Caco-2 (cell line): ENCODE measurements around the gene PARD3. TPM values are rescaled to one million over a fixed set of nuclear protein-coding genes. Genes with fewer than 3 reads are reported as not detected.

Source experiments
- BruUV-seq: library from RNA; stranded (reverse); fragments of 400-500 nt; replicated peaks from 2 replicates; lab custom pipeline; 2021; lab: Mats Ljungman, UMichigan
- CTCF ChIA-PET: fragments of 300-600 bp; sonication (Branson Sonifier 250); formaldehyde crosslinking; loops from one replicate; lab custom pipeline; 2022; ENCODE audit warnings: antibody characterized with exemption; lab: Charles Lee
- POLR2A ChIA-PET: fragments of 300-600 bp; sonication (Branson Sonifier 250); formaldehyde crosslinking; loops from one replicate; lab custom pipeline; 2022; ENCODE audit warnings: antibody characterized with exemption; lab: Charles Lee
- DNase-seq, 2 experiments: peaks; one replicate each; pipeline versions ENCODE4 v3.0.0 to v3.0.0-alpha.2; 2020 to 2022
- H3K27me3 ChIP-seq: replicated peaks from 2 replicates; pipeline ENCODE4 v1.6.0; 2011; ENCODE audit warnings: low read length; ENCODE audit not compliant: control insufficient read depth, insufficient read depth
- H3K36me3 ChIP-seq: 2 replicates; pipeline ENCODE4 v1.5.1; 2011; ENCODE audit warnings: low read length; ENCODE audit not compliant: control insufficient read depth, insufficient read depth
- H3K4me1 ChIP-seq: fragments of 250-450 bp; sonication (Bioruptor Pico); 2 replicates; pipeline ENCODE4 v1.5.1; 2020; ENCODE audit warnings: mild to moderate bottlenecking
- H3K4me3 ChIP-seq: 2 replicates; pipeline ENCODE4 v1.5.1; 2011; ENCODE audit warnings: low read depth, mild to moderate bottlenecking, control low read depth, low read length
- H3K9me3 ChIP-seq: fragments of 250-450 bp; sonication (Bioruptor Pico); 2 replicates; pipeline ENCODE4 v1.5.1; 2020; ENCODE audit warnings: mild to moderate bottlenecking, moderate library complexity
- H3K27ac Mint-ChIP-seq: one replicate; pipeline ENCODE4 v1.8.0; 2022; ENCODE audit warnings: mixed read lengths; ENCODE audit not compliant: unreplicated experiment
- H3K27me3 Mint-ChIP-seq: one replicate; pipeline ENCODE4 v1.8.0; 2022; ENCODE audit warnings: mixed read lengths; ENCODE audit not compliant: insufficient read depth, unreplicated experiment
- H3K36me3 Mint-ChIP-seq: one replicate; pipeline ENCODE4 v1.8.0; 2022; ENCODE audit warnings: mild to moderate bottlenecking, mixed read lengths; ENCODE audit not compliant: insufficient read depth, unreplicated experiment
- H3K4me1 Mint-ChIP-seq: one replicate; pipeline ENCODE4 v1.8.0; 2022; ENCODE audit warnings: low read depth, mixed read lengths; ENCODE audit not compliant: unreplicated experiment
- H3K4me3 Mint-ChIP-seq: one replicate; pipeline ENCODE4 v1.8.0; 2022; ENCODE audit warnings: mild to moderate bottlenecking, moderate library complexity, mixed read lengths; ENCODE audit not compliant: unreplicated experiment
- H3K9me3 Mint-ChIP-seq: one replicate; pipeline ENCODE4 v1.8.0; 2022; ENCODE audit warnings: mixed read lengths; ENCODE audit not compliant: unreplicated experiment
- intact Hi-C: fragments of 100-400 bp; cut with micrococcal nuclease; formaldehyde crosslinking; loops from one replicate; pipeline ENCODE4 v1.10.0; 2022; ENCODE audit not compliant: unreplicated experiment
- total RNA-seq: library from RNA; stranded (reverse); gene quantifications from 2 replicates; pipeline ENCODE4 v1.2.3, GENCODE V29; 2022
- TF ChIP-seq, protein P1 (sequence below), 2 experiments: fragments of 200-600 bp in 1 of 2; IDR thresholded peaks; 1 replicate in 1 of 2; 2 replicates in 1 of 2; pipeline versions ENCODE4 v1.5.1 to v1.8.0; 2011 to 2022; ENCODE audit warnings: antibody characterized with exemption in 1 of 2, control low read depth in 1 of 2, inconsistent platforms in 1 of 2, low read depth in 1 of 2, low read length in 1 of 2, mild to moderate bottlenecking in 1 of 2, moderate library complexity in 1 of 2; ENCODE audit not compliant: insufficient read depth in 1 of 2, severe bottlenecking in 1 of 2, unreplicated experiment in 1 of 2

The PARD3 gene
- total RNA-seq, 1 experiment from 2014 or later, result 80.7 TPM

DNA sequence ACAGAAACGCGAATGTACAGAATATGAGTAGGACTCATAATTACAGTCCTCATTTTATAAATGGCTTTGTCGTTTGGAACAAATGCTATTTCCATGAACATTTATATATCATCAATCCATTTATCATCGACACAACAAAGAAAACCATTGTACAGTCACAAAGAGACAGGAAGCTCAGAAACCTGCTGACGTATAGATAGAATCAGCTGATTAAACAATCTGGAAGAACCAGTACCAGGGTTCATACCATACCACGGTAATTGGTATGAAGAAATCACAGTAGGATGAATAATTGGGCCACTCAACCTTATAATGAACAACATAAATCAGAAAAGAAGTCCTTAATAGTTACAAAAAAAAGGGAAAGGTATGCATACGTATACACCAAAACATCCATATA, 295.0 kb downstream of the PARD3 start:
- no TSS peak for BruUV-seq

DNA sequence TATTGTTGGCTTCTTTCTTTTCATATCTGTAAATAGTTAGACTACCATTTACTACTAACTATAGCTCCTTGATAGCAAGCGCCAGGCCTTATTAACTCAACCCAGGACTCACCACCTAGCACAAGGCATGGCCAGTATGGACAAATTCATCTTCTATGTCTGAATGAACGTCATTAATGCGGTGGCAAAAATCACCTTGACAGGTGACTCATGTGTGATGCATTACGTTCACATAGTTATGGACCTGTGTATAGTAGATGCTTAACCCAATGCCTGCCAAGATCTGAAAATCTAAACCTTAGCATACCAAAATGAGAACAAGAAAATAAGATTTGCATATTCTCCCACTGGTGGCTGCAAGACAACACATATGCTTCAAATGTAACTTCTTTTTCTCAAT, 300.8 kb downstream of the PARD3 start:
- Mint-ChIP-seq H3K36me3 (no peaks in the 10 kb centered on the region), H3K9me3 (no peaks in the 10 kb centered on the region), H3K4me1 (peaks cover 6% of the 10 kb centered on the region), H3K27me3 (no peaks in the 10 kb centered on the region), H3K27ac (no peak overlapping the region), H3K4me3 (no peak overlapping the region)
- TF ChIP-seq, protein P1, sequence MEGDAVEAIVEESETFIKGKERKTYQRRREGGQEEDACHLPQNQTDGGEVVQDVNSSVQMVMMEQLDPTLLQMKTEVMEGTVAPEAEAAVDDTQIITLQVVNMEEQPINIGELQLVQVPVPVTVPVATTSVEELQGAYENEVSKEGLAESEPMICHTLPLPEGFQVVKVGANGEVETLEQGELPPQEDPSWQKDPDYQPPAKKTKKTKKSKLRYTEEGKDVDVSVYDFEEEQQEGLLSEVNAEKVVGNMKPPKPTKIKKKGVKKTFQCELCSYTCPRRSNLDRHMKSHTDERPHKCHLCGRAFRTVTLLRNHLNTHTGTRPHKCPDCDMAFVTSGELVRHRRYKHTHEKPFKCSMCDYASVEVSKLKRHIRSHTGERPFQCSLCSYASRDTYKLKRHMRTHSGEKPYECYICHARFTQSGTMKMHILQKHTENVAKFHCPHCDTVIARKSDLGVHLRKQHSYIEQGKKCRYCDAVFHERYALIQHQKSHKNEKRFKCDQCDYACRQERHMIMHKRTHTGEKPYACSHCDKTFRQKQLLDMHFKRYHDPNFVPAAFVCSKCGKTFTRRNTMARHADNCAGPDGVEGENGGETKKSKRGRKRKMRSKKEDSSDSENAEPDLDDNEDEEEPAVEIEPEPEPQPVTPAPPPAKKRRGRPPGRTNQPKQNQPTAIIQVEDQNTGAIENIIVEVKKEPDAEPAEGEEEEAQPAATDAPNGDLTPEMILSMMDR (IDR thresholded peaks at IDR 0.05; ENCODE audit: insufficient read depth in 1 of 2, low read depth in 1 of 2, low read length in 1 of 2, severe bottlenecking in 1 of 2, unreplicated experiment in 1 of 2), result no peak
- CTCF ChIA-PET, result no interaction called here
- no peaks in the 10 kb centered on the region for H3K9me3 ChIP-seq
- no peaks in the 10 kb centered on the region for H3K4me1 ChIP-seq
- H3K4me3 ChIP-seq, result no peak overlapping the region
- no peaks in the 10 kb centered on the region for H3K36me3 ChIP-seq
- POLR2A ChIA-PET, result no interaction called here
- no TSS peak for BruUV-seq
- intact Hi-C loops, result no loop called here
- no peak for DNase-seq
- H3K27me3 ChIP-seq, result no peaks in the 10 kb centered on the region

More for the DNA sequence above, 295.0 kb downstream of the PARD3 start:
- ChIA-PET CTCF (interaction anchor here (0.9 to 1.0 kb wide), 2 partner anchors 118 kb away, joined by 3 to 4 read pairs; no protein-coding TSS in a partner anchor), POLR2A (interaction anchor here (0.6 kb wide), 1 partner anchor 93 kb away, joined by 3 read pairs; no protein-coding TSS in a partner anchor)
- H3K27me3 Mint-ChIP-seq, result no peaks in the 10 kb centered on the region
- Histone ChIP-seq H3K36me3 (no peaks in the 10 kb centered on the region), H3K4me3 (no peak overlapping the region), H3K4me1 (peaks cover 7% of the 10 kb centered on the region), H3K9me3 (no peaks in the 10 kb centered on the region), H3K27me3 (no peaks in the 10 kb centered on the region)
- no peaks in the 10 kb centered on the region for H3K36me3 Mint-ChIP-seq
- H3K9me3 Mint-ChIP-seq, result no peaks in the 10 kb centered on the region
- TF ChIP-seq, protein P1 (IDR thresholded peaks at IDR 0.05; ENCODE audit: insufficient read depth in 1 of 2, low read depth in 1 of 2, low read length in 1 of 2, severe bottlenecking in 1 of 2, unreplicated experiment in 1 of 2), result no peak
- no peak for DNase-seq
- peaks cover 6% of the 10 kb centered on the region for H3K4me1 Mint-ChIP-seq
- H3K4me3 Mint-ChIP-seq, result no peak overlapping the region
- intact Hi-C loops, result no loop called here
- H3K27ac Mint-ChIP-seq, result no peak overlapping the region

DNA sequence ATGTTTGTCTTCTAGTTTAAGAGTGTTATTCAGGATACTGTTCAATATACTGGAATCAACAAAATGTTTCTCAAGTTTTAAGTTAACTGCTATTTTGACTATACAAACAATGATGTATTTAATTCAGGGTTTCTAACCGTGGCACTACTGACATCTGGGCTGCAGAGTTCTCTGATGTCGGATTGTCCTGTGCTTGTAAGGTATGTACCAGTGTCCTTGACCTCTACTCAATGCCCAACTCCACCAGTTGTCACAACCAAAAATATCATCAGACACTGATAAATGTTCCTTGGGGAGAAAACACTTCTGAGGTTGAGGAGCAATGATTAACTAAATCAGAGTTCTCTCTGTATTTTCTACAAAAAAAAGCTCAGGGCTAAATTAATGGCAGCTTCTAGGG, 301.5 kb downstream of the PARD3 start:
- TF ChIP-seq, protein P1 (IDR thresholded peaks at IDR 0.05; ENCODE audit: insufficient read depth in 1 of 2, low read depth in 1 of 2, low read length in 1 of 2, severe bottlenecking in 1 of 2, unreplicated experiment in 1 of 2), result no peak
- BruUV-seq, result no TSS peak
- H3K27me3 Mint-ChIP-seq, result no peaks in the 10 kb centered on the region
- Histone ChIP-seq H3K36me3 (no peaks in the 10 kb centered on the region), H3K27me3 (no peaks in the 10 kb centered on the region), H3K9me3 (no peaks in the 10 kb centered on the region), H3K4me1 (no peaks in the 10 kb centered on the region), H3K4me3 (no peak overlapping the region)
- CTCF ChIA-PET, result no interaction called here
- intact Hi-C loops, result no loop called here
- no peaks in the 10 kb centered on the region for H3K36me3 Mint-ChIP-seq
- H3K4me1 Mint-ChIP-seq, result peaks cover under 1% of the 10 kb centered on the region
- no peak overlapping the region for H3K27ac Mint-ChIP-seq
- POLR2A ChIA-PET, result no interaction called here
- no peak overlapping the region for H3K4me3 Mint-ChIP-seq
- DNase-seq, result no peak
- H3K9me3 Mint-ChIP-seq, result no peaks in the 10 kb centered on the region
